ENCODE results near the gene ZCCHC2. TPM values are rescaled to one million over a fixed set of nuclear protein-coding genes. Genes with fewer than 3 reads are reported as not detected.

ZCCHC2 gene
- total RNA-seq, 1 experiment from 2014 or later, result 43.5 TPM

- CTCF ChIA-PET, result no interaction called here
These were observed 43.4 kb downstream of the ZCCHC2 start for GRCh38 chr18:62566199-62566598.

GRCh38 chr18:62566818-62567217 lies 44.0 kb downstream of the ZCCHC2 start:
- CTCF ChIA-PET, result interaction anchor here (0.8 kb wide), 1 partner anchor 29 kb away, joined by 4 read pairs; no protein-coding TSS in a partner anchor

More at GRCh38 chr18:62566199-62566598, 43.4 kb downstream of the ZCCHC2 start:
- peak overlapping the region; percentile 67 for H3K27ac Mint-ChIP-seq (ENCODE audit: unreplicated experiment)
- H3K36me3 Mint-ChIP-seq (ENCODE audit: insufficient read depth, unreplicated experiment), result peaks cover 45% of the 10 kb centered on the region
- peaks cover 8% of the 10 kb centered on the region for H3K4me1 Mint-ChIP-seq (ENCODE audit: low read depth, unreplicated experiment)
- BruUV-seq (replicated peaks), result no TSS peak
- no peaks in the 10 kb centered on the region for H3K9me3 Mint-ChIP-seq (ENCODE audit: low read depth, unreplicated experiment)
- no peak overlapping the region for H3K4me3 Mint-ChIP-seq (ENCODE audit: low read depth, unreplicated experiment)
- H3K27me3 Mint-ChIP-seq (ENCODE audit: unreplicated experiment), result no peaks in the 10 kb centered on the region
- intact Hi-C loops (cut with micrococcal nuclease; ENCODE audit: unreplicated experiment), result no loop called here
- no peak for TF ChIP-seq CTCF (IDR thresholded peaks at IDR 0.05; ENCODE audit: unreplicated experiment)
- DNase-seq, result no peak

GRCh38 chr18:62569081-62569655 lies 46.3 kb downstream of the ZCCHC2 start:
- H3K27ac Mint-ChIP-seq (ENCODE audit: unreplicated experiment), result no peak overlapping the region
- intact Hi-C loops (cut with micrococcal nuclease; ENCODE audit: unreplicated experiment), result no loop called here
- DNase-seq, result no peak
- TF ChIP-seq CTCF (IDR thresholded peaks at IDR 0.05; ENCODE audit: unreplicated experiment), result no peak
- CTCF ChIA-PET, result interaction anchor here (0.9 kb wide), 1 partner anchor 143 kb away, joined by 4 read pairs; no protein-coding TSS in a partner anchor
- peaks cover 33% of the 10 kb centered on the region for H3K36me3 Mint-ChIP-seq (ENCODE audit: insufficient read depth, unreplicated experiment)
- H3K4me1 Mint-ChIP-seq (ENCODE audit: low read depth, unreplicated experiment), result peaks cover 8% of the 10 kb centered on the region
- H3K27me3 Mint-ChIP-seq (ENCODE audit: unreplicated experiment), result no peaks in the 10 kb centered on the region
- no peak overlapping the region for H3K4me3 Mint-ChIP-seq (ENCODE audit: low read depth, unreplicated experiment)
- no TSS peak for BruUV-seq (replicated peaks)
- H3K9me3 Mint-ChIP-seq (ENCODE audit: low read depth, unreplicated experiment), result no peaks in the 10 kb centered on the region

More at GRCh38 chr18:62566818-62567217, 44.0 kb downstream of the ZCCHC2 start:
- Mint-ChIP-seq H3K27me3 (ENCODE audit: unreplicated experiment) (no peaks in the 10 kb centered on the region), H3K27ac (ENCODE audit: unreplicated experiment) (peak overlapping the region; percentile 67), H3K9me3 (ENCODE audit: low read depth, unreplicated experiment) (no peaks in the 10 kb centered on the region), H3K4me1 (ENCODE audit: low read depth, unreplicated experiment) (peaks cover 8% of the 10 kb centered on the region), H3K36me3 (ENCODE audit: insufficient read depth, unreplicated experiment) (peaks cover 38% of the 10 kb centered on the region), H3K4me3 (ENCODE audit: low read depth, unreplicated experiment) (no peak overlapping the region)
- BruUV-seq (replicated peaks), result no TSS peak
- TF ChIP-seq CTCF (IDR thresholded peaks at IDR 0.05; ENCODE audit: unreplicated experiment), result no peak
- intact Hi-C loops (cut with micrococcal nuclease; ENCODE audit: unreplicated experiment), result no loop called here
- DNase-seq, result no peak

- CTCF ChIA-PET, result interaction anchor here (0.5 kb wide), 1 partner anchor 251 kb away, joined by 3 read pairs; no protein-coding TSS in a partner anchor
- H3K4me1 Mint-ChIP-seq (ENCODE audit: low read depth, unreplicated experiment), result peaks cover 8% of the 10 kb centered on the region
- no peak for TF ChIP-seq CTCF (IDR thresholded peaks at IDR 0.05; ENCODE audit: unreplicated experiment)
- no peak overlapping the region for H3K27ac Mint-ChIP-seq (ENCODE audit: unreplicated experiment)
- H3K9me3 Mint-ChIP-seq (ENCODE audit: low read depth, unreplicated experiment), result no peaks in the 10 kb centered on the region
- H3K27me3 Mint-ChIP-seq (ENCODE audit: unreplicated experiment), result no peaks in the 10 kb centered on the region
- no peak for DNase-seq
- BruUV-seq (replicated peaks), result no TSS peak
- no peak overlapping the region for H3K4me3 Mint-ChIP-seq (ENCODE audit: low read depth, unreplicated experiment)
- intact Hi-C loops (cut with micrococcal nuclease; ENCODE audit: unreplicated experiment), result no loop called here
- H3K36me3 Mint-ChIP-seq (ENCODE audit: insufficient read depth, unreplicated experiment), result peaks cover 36% of the 10 kb centered on the region
These were observed 48.2 kb downstream of the ZCCHC2 start for GRCh38 chr18:62571037-62571436.
